ENCODE measurements around the gene VSTM2L.

Gene VSTM2L

DNA sequence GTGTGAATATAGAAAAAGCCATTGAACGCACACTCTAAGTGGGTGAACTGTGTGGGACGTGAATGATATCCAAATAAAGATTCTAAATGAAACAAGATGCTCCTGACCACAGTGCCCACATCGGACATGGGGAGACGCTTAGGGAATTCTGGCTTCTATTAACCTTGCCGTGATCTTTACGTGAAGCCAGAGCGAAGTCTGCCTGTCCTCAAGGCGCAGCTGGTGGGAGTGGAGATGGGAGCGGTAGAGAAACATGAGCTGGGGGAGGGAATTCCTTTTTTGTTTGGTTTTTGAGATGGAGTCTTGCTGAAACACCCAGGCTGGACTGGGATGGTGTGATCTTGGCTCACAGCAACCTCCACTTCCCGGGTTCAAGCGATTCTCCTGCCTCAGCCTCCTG is 46.0 kb downstream of the VSTM2L start:
- H3K4me2 ChIP-seq (ENCODE audit: low read length) = no peak overlapping the region
- TF ChIP-seq EZH2phosphoT487 (IDR thresholded peaks at IDR 0.05; ENCODE audit: low read depth) = no peak
- TF ChIP-seq, protein P1, sequence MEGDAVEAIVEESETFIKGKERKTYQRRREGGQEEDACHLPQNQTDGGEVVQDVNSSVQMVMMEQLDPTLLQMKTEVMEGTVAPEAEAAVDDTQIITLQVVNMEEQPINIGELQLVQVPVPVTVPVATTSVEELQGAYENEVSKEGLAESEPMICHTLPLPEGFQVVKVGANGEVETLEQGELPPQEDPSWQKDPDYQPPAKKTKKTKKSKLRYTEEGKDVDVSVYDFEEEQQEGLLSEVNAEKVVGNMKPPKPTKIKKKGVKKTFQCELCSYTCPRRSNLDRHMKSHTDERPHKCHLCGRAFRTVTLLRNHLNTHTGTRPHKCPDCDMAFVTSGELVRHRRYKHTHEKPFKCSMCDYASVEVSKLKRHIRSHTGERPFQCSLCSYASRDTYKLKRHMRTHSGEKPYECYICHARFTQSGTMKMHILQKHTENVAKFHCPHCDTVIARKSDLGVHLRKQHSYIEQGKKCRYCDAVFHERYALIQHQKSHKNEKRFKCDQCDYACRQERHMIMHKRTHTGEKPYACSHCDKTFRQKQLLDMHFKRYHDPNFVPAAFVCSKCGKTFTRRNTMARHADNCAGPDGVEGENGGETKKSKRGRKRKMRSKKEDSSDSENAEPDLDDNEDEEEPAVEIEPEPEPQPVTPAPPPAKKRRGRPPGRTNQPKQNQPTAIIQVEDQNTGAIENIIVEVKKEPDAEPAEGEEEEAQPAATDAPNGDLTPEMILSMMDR (IDR thresholded peaks at IDR 0.05; ENCODE audit: low read depth, low read length) = no peak
- H4K20me1 ChIP-seq (ENCODE audit: insufficient read depth, low read length) = no peaks in the 10 kb centered on the region
- no peak overlapping the region for H3K9ac ChIP-seq (ENCODE audit: low read length)
- no peaks in the 10 kb centered on the region for H3K9me3 ChIP-seq (ENCODE audit: insufficient read depth, low read length)
- no peak overlapping the region for H3K27ac ChIP-seq (ENCODE audit: low read length)
- no peaks in the 10 kb centered on the region; the same call in 1 of the 2 replicates for H3K27me3 ChIP-seq (ENCODE audit: low read depth, low read length)
- H3K36me3 ChIP-seq (replicated peaks; ENCODE audit: low read depth, low read length) = no peaks in the 10 kb centered on the region
- no peaks in the 10 kb centered on the region for H3K79me2 ChIP-seq (ENCODE audit: low read length)
- no peak overlapping the region for H2AFZ ChIP-seq (ENCODE audit: low read depth, low read length)
- no peaks in the 10 kb centered on the region for H3K4me1 ChIP-seq (ENCODE audit: low read length)
- H3K4me3 ChIP-seq (ENCODE audit: low read length) = no peak overlapping the region

DNA sequence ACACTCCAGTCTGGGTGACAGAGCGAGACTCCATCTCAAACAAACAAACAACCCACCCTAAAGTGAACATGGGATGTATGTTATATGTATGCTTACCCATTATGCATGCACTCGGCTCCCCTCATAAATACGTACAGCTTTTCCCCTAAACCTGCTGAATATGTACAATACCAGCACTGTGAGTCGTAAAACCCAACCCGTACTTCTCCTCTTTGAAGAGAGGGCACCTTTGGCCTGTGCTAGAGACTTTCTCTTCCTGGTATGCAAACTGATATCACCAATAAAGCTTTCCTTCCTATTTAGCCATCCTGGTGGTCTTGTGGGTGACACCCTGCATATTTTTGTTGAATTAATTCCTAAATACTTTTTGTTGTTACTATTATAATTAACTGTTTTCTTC is 51.3 kb downstream of the VSTM2L start:
- H3K4me1 ChIP-seq (ENCODE audit: low read length) = peaks cover 4% of the 10 kb centered on the region; the same call in 1 of the 2 replicates
- no peaks in the 10 kb centered on the region for H3K9me3 ChIP-seq (ENCODE audit: insufficient read depth, low read length)
- no peak overlapping the region for H3K4me3 ChIP-seq (ENCODE audit: low read length)
- H3K36me3 ChIP-seq (replicated peaks; ENCODE audit: low read depth, low read length) = no peaks in the 10 kb centered on the region
- peaks cover 22% of the 10 kb centered on the region for H3K27me3 ChIP-seq (ENCODE audit: low read depth, low read length)
- H4K20me1 ChIP-seq (ENCODE audit: insufficient read depth, low read length) = no peaks in the 10 kb centered on the region
- TF ChIP-seq, protein P1 (IDR thresholded peaks at IDR 0.05; ENCODE audit: low read depth, low read length) = no peak
- no peak for TF ChIP-seq EZH2phosphoT487 (IDR thresholded peaks at IDR 0.05; ENCODE audit: low read depth)
- H2AFZ ChIP-seq (ENCODE audit: low read depth, low read length) = no peak overlapping the region
- H3K9ac ChIP-seq (ENCODE audit: low read length) = no peak overlapping the region
- no peak overlapping the region for H3K27ac ChIP-seq (ENCODE audit: low read length)
- no peak overlapping the region for H3K4me2 ChIP-seq (ENCODE audit: low read length)
- no peaks in the 10 kb centered on the region for H3K79me2 ChIP-seq (ENCODE audit: low read length)

DNA sequence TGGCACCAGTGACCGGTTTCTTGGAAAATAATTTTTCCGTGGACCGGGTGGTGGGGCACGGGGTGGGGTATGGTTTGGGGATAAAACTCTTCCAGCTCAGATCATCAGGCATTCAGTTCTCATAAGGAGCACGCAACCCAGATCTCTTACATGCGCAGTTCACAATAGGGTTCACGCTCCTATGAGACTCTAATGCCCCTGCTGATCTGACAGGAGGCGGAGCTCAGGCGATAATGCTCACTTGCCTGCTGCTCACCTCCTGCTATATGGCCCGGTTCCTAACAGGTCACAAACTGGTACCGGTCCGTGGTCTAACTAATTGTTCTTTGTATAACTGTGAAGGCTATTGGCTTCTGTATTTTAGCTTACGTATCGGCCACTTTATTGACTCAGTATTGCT is 51.7 kb downstream of the VSTM2L start:
- no peak overlapping the region for H3K9ac ChIP-seq (ENCODE audit: low read length)
- H3K79me2 ChIP-seq (ENCODE audit: low read length) = no peaks in the 10 kb centered on the region
- H3K4me2 ChIP-seq (ENCODE audit: low read length) = no peak overlapping the region
- H3K4me3 ChIP-seq (ENCODE audit: low read length) = no peak overlapping the region
- H3K9me3 ChIP-seq (ENCODE audit: insufficient read depth, low read length) = no peaks in the 10 kb centered on the region
- peaks cover 4% of the 10 kb centered on the region; the same call in 1 of the 2 replicates for H3K4me1 ChIP-seq (ENCODE audit: low read length)
- no peaks in the 10 kb centered on the region for H4K20me1 ChIP-seq (ENCODE audit: insufficient read depth, low read length)
- H2AFZ ChIP-seq (ENCODE audit: low read depth, low read length) = no peak overlapping the region
- no peak for TF ChIP-seq EZH2phosphoT487 (IDR thresholded peaks at IDR 0.05; ENCODE audit: low read depth)
- TF ChIP-seq, protein P1 (IDR thresholded peaks at IDR 0.05; ENCODE audit: low read depth, low read length) = no peak
- peaks cover 27% of the 10 kb centered on the region for H3K27me3 ChIP-seq (ENCODE audit: low read depth, low read length)
- no peak overlapping the region for H3K27ac ChIP-seq (ENCODE audit: low read length)
- H3K36me3 ChIP-seq (replicated peaks; ENCODE audit: low read depth, low read length) = no peaks in the 10 kb centered on the region

DNA sequence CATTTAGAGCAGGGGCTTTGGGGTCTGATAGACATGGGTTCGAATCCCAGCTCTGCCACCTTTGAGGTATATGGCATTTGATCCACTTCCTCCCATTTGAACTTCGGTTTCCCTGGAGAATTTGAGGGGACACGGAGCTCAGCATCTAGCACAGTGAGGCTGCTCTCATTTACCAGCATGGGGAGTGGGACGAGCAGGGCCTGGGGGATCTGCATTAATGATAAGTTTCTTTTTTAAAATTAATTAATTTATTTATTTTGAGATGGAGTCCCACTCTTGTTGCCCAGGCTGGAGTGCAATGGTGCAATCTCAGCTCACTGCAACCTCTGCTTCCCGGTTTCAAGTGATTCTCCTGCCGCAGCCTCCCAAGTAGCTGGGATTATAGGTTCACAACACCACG is 52.6 kb downstream of the VSTM2L start:
- Histone ChIP-seq H4K20me1 (ENCODE audit: insufficient read depth, low read length) (no peaks in the 10 kb centered on the region), H3K36me3 (replicated peaks; ENCODE audit: low read depth, low read length) (no peaks in the 10 kb centered on the region), H3K27me3 (ENCODE audit: low read depth, low read length) (peaks cover 29% of the 10 kb centered on the region), H3K9ac (ENCODE audit: low read length) (no peak overlapping the region), H3K27ac (ENCODE audit: low read length) (no peak overlapping the region), H3K9me3 (ENCODE audit: insufficient read depth, low read length) (no peaks in the 10 kb centered on the region), H3K4me3 (ENCODE audit: low read length) (no peak overlapping the region), H3K4me2 (ENCODE audit: low read length) (no peak overlapping the region), H3K79me2 (ENCODE audit: low read length) (no peaks in the 10 kb centered on the region), H3K4me1 (ENCODE audit: low read length) (peaks cover 4% of the 10 kb centered on the region; the same call in 1 of the 2 replicates), H2AFZ (ENCODE audit: low read depth, low read length) (no peak overlapping the region)
- no peak for TF ChIP-seq EZH2phosphoT487 (IDR thresholded peaks at IDR 0.05; ENCODE audit: low read depth)
- TF ChIP-seq, protein P1 (IDR thresholded peaks at IDR 0.05; ENCODE audit: low read depth, low read length) = no peak

Measured in OCI-LY3 (cell line).